ENCODE data around the gene HSDL1. TPM values are rescaled to one million over a fixed set of nuclear protein-coding genes. Genes with fewer than 3 reads are reported as not detected.

Gene HSDL1
- total and polyA plus RNA-seq, 2 of the 8 experiments (the other 6 are each of a cell fraction or from before 2014, with no cell fraction given): 25.0 to 55.7 TPM

DNA sequence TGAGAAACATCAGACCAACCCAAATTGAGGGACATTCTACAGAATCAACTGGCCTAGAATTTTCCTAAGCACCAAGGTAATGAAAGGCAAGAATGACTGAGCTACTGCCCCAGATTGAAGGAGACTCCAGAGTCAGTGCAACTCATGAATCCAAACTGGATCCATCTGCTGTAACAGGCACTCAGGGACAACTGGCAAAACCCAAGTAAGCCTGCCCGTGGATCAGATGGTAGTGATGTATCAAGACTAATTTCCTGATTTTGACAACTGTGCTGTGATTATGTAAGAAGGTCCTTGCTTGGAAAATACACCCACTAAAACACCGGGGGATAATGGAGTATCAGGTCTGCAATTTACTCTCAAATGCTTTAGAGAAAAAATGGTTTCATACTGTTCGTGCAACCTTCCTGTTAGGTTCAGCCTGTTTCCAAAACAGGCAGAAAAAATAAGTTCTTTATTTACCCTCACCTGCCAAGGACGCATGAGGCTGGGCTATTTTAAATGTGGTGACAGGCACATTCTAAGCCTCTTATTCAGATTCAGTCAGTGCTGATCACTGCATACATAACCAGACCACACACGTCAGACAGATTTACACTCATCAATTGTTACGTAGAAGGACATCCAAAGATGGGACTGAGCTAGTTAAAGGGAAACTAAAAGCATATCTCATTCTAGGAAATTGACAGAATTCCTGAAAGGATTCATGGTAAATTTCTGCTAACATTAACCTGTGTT lies 35.2 kb downstream of the HSDL1 start (continued):
- TF ChIP-seq, protein P1, sequence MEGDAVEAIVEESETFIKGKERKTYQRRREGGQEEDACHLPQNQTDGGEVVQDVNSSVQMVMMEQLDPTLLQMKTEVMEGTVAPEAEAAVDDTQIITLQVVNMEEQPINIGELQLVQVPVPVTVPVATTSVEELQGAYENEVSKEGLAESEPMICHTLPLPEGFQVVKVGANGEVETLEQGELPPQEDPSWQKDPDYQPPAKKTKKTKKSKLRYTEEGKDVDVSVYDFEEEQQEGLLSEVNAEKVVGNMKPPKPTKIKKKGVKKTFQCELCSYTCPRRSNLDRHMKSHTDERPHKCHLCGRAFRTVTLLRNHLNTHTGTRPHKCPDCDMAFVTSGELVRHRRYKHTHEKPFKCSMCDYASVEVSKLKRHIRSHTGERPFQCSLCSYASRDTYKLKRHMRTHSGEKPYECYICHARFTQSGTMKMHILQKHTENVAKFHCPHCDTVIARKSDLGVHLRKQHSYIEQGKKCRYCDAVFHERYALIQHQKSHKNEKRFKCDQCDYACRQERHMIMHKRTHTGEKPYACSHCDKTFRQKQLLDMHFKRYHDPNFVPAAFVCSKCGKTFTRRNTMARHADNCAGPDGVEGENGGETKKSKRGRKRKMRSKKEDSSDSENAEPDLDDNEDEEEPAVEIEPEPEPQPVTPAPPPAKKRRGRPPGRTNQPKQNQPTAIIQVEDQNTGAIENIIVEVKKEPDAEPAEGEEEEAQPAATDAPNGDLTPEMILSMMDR (IDR thresholded peaks at IDR 0.05; ENCODE audit: control extremely low read depth in 1 of 3, insufficient read depth in 1 of 3, low read depth in 1 of 3, low read length in 3 of 3): no peak
- no peak for TF ChIP-seq GTF2F1 (IDR thresholded peaks at IDR 0.05; ENCODE audit: borderline replicate concordance, low read depth, low read length)
- no peak for TF ChIP-seq ZNF274 (IDR thresholded peaks at IDR 0.05; ENCODE audit: borderline replicate concordance, extremely low read depth, low read length)
- TF ChIP-seq CHD1 (IDR thresholded peaks at IDR 0.05; ENCODE audit: low read depth, low read length): no peak
- no peak for TF ChIP-seq CHD2 (IDR thresholded peaks at IDR 0.05; ENCODE audit: low read length)
